CD14-positive monocyte (primary cell): Measurements from ENCODE around the gene CSTPP1. TPM values are rescaled to one million over a fixed set of nuclear protein-coding genes. Genes with fewer than 3 reads are reported as not detected.

ENCODE experiments used
- DNase-seq, 3 donors: peaks; one replicate each; pipeline ENCODE4 v3.0.0-alpha.2; 2011 to 2022
- H2AFZ ChIP-seq: 2 replicates; pipeline ENCODE4 v1.6.0; 2012; ENCODE audit warnings: mild to moderate bottlenecking, low read depth, low read length, inconsistent platforms; ENCODE audit not compliant: insufficient read depth, poor library complexity, severe bottlenecking
- H3K27ac ChIP-seq, 2 donors: 1 replicate in 1 of 2; 2 replicates in 1 of 2; pipeline ENCODE4 v1.5.1; 2012 to 2013; ENCODE audit warnings: low read length in 2 of 2, control low read depth in 1 of 2, inconsistent platforms in 1 of 2, low read depth in 1 of 2, mild to moderate bottlenecking in 1 of 2
- H3K27me3 ChIP-seq, 2 donors: one replicate each; pipeline versions ENCODE4 v1.6.0 to v1.6.1; 2011 to 2013; ENCODE audit warnings: low read length in 2 of 2; ENCODE audit not compliant: control insufficient read depth in 2 of 2, insufficient read depth in 2 of 2
- H3K36me3 ChIP-seq, 2 donors: replicated peaks in 1 of 2; 1 replicate in 1 of 2; 2 replicates in 1 of 2; pipeline versions ENCODE4 v1.5.1 to v1.6.1; 2012 to 2013; ENCODE audit warnings: low read length in 2 of 2, control low read depth in 1 of 2, inconsistent platforms in 1 of 2, mild to moderate bottlenecking in 1 of 2; ENCODE audit not compliant: insufficient read depth in 2 of 2, control insufficient read depth in 1 of 2
- H3K4me1 ChIP-seq, 2 donors: 1 replicate in 1 of 2; 2 replicates in 1 of 2; pipeline versions ENCODE4 v1.5.1 to v1.6.1; 2012 to 2013; ENCODE audit warnings: low read length in 2 of 2, control low read depth in 1 of 2, inconsistent platforms in 1 of 2, mild to moderate bottlenecking in 1 of 2, moderate library complexity in 1 of 2; ENCODE audit not compliant: insufficient read depth in 2 of 2, control insufficient read depth in 1 of 2
- H3K4me2 ChIP-seq: replicated peaks from 2 replicates; pipeline ENCODE3; 2012; ENCODE audit warnings: low read length, moderate library complexity, mild to moderate bottlenecking; ENCODE audit not compliant: poor library complexity, severe bottlenecking; ENCODE audit errors: extremely low read depth
- H3K4me3 ChIP-seq, 3 experiments: fragments of 200-600 bp in 1 of 3; sonication (generic) in 1 of 3; replicated peaks in 1 of 3; 1 replicate in 2 of 3; 2 replicates in 1 of 3; pipeline ENCODE4 v1.5.1; 2011 to 2013; ENCODE audit warnings: low read length in 3 of 3, mild to moderate bottlenecking in 3 of 3, control low read depth in 2 of 3, low read depth in 2 of 3, inconsistent platforms in 1 of 3, moderate library complexity in 1 of 3
- H3K79me2 ChIP-seq: 2 replicates; pipeline ENCODE4 v1.6.0; 2012; ENCODE audit warnings: mild to moderate bottlenecking, control low read depth, inconsistent platforms, low read length, moderate library complexity; ENCODE audit not compliant: insufficient read depth
- H3K9ac ChIP-seq: 2 replicates; pipeline ENCODE4 v1.6.0; 2017; ENCODE audit warnings: low read length, mild to moderate bottlenecking; ENCODE audit not compliant: insufficient read depth, poor library complexity, severe bottlenecking
- H3K9me3 ChIP-seq, 2 donors: replicated peaks in 1 of 2; 1 replicate in 1 of 2; 2 replicates in 1 of 2; pipeline versions ENCODE4 v1.5.1 to v1.6.1; 2012 to 2013; ENCODE audit warnings: low read length in 2 of 2, control low read depth in 1 of 2; ENCODE audit not compliant: control insufficient read depth in 1 of 2, insufficient read depth in 1 of 2
- H4K20me1 ChIP-seq: 2 replicates; pipeline ENCODE4 v1.6.0; 2012; ENCODE audit warnings: mild to moderate bottlenecking, low read length, control low read depth, moderate library complexity; ENCODE audit not compliant: insufficient read depth
- H3K27ac Mint-ChIP-seq, 7 donors: one replicate each; pipeline ENCODE4 v1.8.0; 2020; ENCODE audit warnings: mild to moderate bottlenecking in 7 of 7, mixed read lengths in 7 of 7, moderate library complexity in 6 of 7, inconsistent platforms in 2 of 7
- H3K27me3 Mint-ChIP-seq, 3 donors: one replicate each; pipeline ENCODE4 v1.8.0; 2021 to 2022; ENCODE audit warnings: low read depth in 3 of 3, mild to moderate bottlenecking in 3 of 3, mixed read lengths in 3 of 3, moderate library complexity in 3 of 3, inconsistent platforms in 1 of 3
- H3K36me3 Mint-ChIP-seq, 2 donors: one replicate each; pipeline ENCODE4 v1.8.0; 2020; ENCODE audit warnings: mixed read lengths in 2 of 2, inconsistent platforms in 1 of 2, mild to moderate bottlenecking in 1 of 2
- H3K4me1 Mint-ChIP-seq: one replicate; pipeline ENCODE4 v1.8.0; 2020; ENCODE audit warnings: mild to moderate bottlenecking, mixed read lengths
- H3K4me3 Mint-ChIP-seq, 2 donors: one replicate each; pipeline ENCODE4 v1.8.0; 2020; ENCODE audit warnings: mild to moderate bottlenecking in 2 of 2, mixed read lengths in 2 of 2, moderate library complexity in 1 of 2
- H3K9me3 Mint-ChIP-seq, 7 donors: one replicate each; pipeline ENCODE4 v1.8.0; 2020 to 2022; ENCODE audit warnings: mixed read lengths in 7 of 7, mild to moderate bottlenecking in 6 of 7, moderate library complexity in 6 of 7, inconsistent platforms in 2 of 7
- WGBS: methylation state at CpG from one replicate; pipeline ENCODE4 v1.1.5; 2013; ENCODE audit warnings: missing lambda C conversion rate; ENCODE audit not compliant: insufficient coverage; 5-methylcytosine and 5-hydroxymethylcytosine counted together
- intact Hi-C, 2 donors: fragments of 100-400 bp; cut with micrococcal nuclease; formaldehyde crosslinking; loops; one replicate each; pipeline versions ENCODE4 v1.15.0 to v1.15.1; 2023
- polyA plus RNA-seq, 3 donors: library from polyadenylated mRNA; depleted of rRNA in 1 of 3; unstranded in 2 of 3; stranded (reverse) in 1 of 3; fragments of 300-500 nt in 2 of 3; fragments of >200 nt in 1 of 3; fragmentation: Illumina TruSeq in 2 of 3; gene quantifications; 1 replicate in 2 of 3; 2 replicates in 1 of 3; pipeline ENCODE4 v1.2.3, GENCODE V29; 2012 to 2021
- TF ChIP-seq, protein P1 (sequence below): fragments of 200-600 bp; IDR thresholded peaks from one replicate; pipeline ENCODE4 v1.8.0; 2022; ENCODE audit warnings: antibody characterized with exemption, mild to moderate bottlenecking

CSTPP1 gene
- polyA plus RNA-seq, 3 donors: 4.5 to 6.5 (median 5.9) TPM

DNA sequence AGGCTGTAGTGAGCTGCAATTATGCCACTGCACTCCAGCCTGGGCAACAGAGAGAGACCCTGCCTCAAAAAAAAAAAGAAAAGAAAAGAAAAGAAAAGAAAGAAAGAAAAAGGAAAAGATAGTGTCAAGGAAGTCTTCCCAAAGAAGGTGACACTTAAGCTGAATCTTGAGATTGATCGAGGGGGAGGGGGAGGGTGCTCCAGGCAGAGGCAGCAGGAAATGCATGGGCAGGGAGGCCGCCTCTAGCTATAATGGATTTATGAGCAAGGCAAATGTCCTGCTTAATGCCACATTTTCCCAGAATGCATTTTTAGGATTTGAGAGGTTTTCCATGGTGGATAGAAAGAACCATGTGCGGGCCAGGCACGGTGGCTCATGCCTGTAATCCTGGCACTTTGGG is 264.5 kb downstream of the CSTPP1 start:
- Mint-ChIP-seq H3K4me3 (no peak overlapping the region), H3K9me3 (no peaks in the 10 kb centered on the region), H3K4me1 (no peaks in the 10 kb centered on the region), H3K27ac (no peak overlapping the region), H3K27me3 (peaks cover 3 to 29% (median 21%) of the 10 kb centered on the region in 3 donors), H3K36me3 (no peaks in the 10 kb centered on the region)
- DNase-seq: no peak
- intact Hi-C loops: no loop called here
- no peak overlapping the region for H2AFZ ChIP-seq
- H3K9me3 ChIP-seq: no peaks in the 10 kb centered on the region
- no peaks in the 10 kb centered on the region for H3K36me3 ChIP-seq
- no peaks in the 10 kb centered on the region for H3K27me3 ChIP-seq
- H3K4me3 ChIP-seq: no peak overlapping the region
- no peak overlapping the region for H3K27ac ChIP-seq
- no peaks in the 10 kb centered on the region for H4K20me1 ChIP-seq
- TF ChIP-seq, protein P1, sequence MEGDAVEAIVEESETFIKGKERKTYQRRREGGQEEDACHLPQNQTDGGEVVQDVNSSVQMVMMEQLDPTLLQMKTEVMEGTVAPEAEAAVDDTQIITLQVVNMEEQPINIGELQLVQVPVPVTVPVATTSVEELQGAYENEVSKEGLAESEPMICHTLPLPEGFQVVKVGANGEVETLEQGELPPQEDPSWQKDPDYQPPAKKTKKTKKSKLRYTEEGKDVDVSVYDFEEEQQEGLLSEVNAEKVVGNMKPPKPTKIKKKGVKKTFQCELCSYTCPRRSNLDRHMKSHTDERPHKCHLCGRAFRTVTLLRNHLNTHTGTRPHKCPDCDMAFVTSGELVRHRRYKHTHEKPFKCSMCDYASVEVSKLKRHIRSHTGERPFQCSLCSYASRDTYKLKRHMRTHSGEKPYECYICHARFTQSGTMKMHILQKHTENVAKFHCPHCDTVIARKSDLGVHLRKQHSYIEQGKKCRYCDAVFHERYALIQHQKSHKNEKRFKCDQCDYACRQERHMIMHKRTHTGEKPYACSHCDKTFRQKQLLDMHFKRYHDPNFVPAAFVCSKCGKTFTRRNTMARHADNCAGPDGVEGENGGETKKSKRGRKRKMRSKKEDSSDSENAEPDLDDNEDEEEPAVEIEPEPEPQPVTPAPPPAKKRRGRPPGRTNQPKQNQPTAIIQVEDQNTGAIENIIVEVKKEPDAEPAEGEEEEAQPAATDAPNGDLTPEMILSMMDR: no peak
- H3K4me1 ChIP-seq: no peaks in the 10 kb centered on the region
- no peak overlapping the region for H3K4me2 ChIP-seq
- no peaks in the 10 kb centered on the region for H3K79me2 ChIP-seq
- no peak overlapping the region for H3K9ac ChIP-seq
- WGBS: 100% methylated on average over 2 of the region's 4 CpGs

DNA sequence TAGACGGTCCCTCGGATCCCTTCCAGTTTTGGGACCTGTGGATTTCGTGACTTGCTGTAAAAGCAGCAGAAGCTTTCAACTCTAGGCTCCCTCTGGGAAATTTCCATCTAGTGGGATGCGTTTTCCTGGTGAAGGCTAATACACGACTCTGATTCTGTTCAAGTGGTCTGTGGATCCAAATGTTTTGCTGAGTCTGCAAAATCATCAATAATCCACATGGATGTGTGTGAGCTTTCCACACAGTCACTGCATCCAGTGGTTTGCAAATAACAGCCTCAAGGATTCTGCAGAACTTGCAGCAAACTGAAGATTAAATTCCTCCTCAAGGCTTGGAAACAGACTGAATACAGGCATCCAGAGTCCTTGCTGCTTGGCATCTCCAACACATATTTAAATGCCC is 266.0 kb downstream of the CSTPP1 start:
- H3K9ac ChIP-seq: no peak overlapping the region
- Mint-ChIP-seq H3K27me3 (peaks cover 4 to 30% (median 22%) of the 10 kb centered on the region in 3 donors), H3K9me3 (no peaks in the 10 kb centered on the region), H3K27ac (no peak overlapping the region), H3K4me3 (no peak overlapping the region), H3K36me3 (no peaks in the 10 kb centered on the region), H3K4me1 (no peaks in the 10 kb centered on the region)
- 88% methylated on average over 4 of the region's 5 CpGs for WGBS
- H3K9me3 ChIP-seq: no peaks in the 10 kb centered on the region
- no peak overlapping the region for H3K27ac ChIP-seq
- no peaks in the 10 kb centered on the region for H3K27me3 ChIP-seq
- H4K20me1 ChIP-seq: no peaks in the 10 kb centered on the region
- H3K4me2 ChIP-seq: no peak overlapping the region
- no peak for DNase-seq
- no peaks in the 10 kb centered on the region for H3K36me3 ChIP-seq
- TF ChIP-seq, protein P1: no peak
- no peak overlapping the region for H2AFZ ChIP-seq
- H3K79me2 ChIP-seq: no peaks in the 10 kb centered on the region
- intact Hi-C loops: no loop called here
- H3K4me1 ChIP-seq: no peaks in the 10 kb centered on the region
- no peak overlapping the region for H3K4me3 ChIP-seq
